Muscle of leg (tissue), 11 donors: ENCODE data around the gene PDGFC. TPM values are rescaled to one million over a fixed set of nuclear protein-coding genes. Genes with fewer than 3 reads are reported as not detected.
A peak's percentile ranks its signal among the peaks of the same experiment; 100 is the strongest.

Experiments
- DNase-seq: peaks from one replicate; pipeline ENCODE4 v3.0.0; 2013
- H3K27ac ChIP-seq: one replicate; pipeline ENCODE4 v1.5.1; 2013; ENCODE audit warnings: mild to moderate bottlenecking, low read length, control low read depth
- H3K27me3 ChIP-seq: one replicate; pipeline ENCODE4 v1.6.1; 2013; ENCODE audit warnings: low read length; ENCODE audit not compliant: control insufficient read depth, insufficient read depth
- H3K36me3 ChIP-seq: one replicate; pipeline ENCODE4 v1.6.1; 2013; ENCODE audit warnings: low read length; ENCODE audit not compliant: control insufficient read depth, insufficient read depth
- H3K4me1 ChIP-seq: one replicate; pipeline ENCODE4 v1.6.1; 2013; ENCODE audit warnings: low read length; ENCODE audit not compliant: control insufficient read depth, insufficient read depth
- H3K4me3 ChIP-seq: one replicate; pipeline ENCODE4 v1.5.1; 2013; ENCODE audit warnings: low read length, control low read depth
- H3K9me3 ChIP-seq: replicated peaks from 2 replicates; pipeline ENCODE4 v1.6.1; 2013; ENCODE audit warnings: low read depth, low read length; ENCODE audit not compliant: control insufficient read depth
- WGBS: methylation state at CpG from one replicate; pipeline ENCODE4 v1.1.5; 2013; ENCODE audit warnings: missing lambda C conversion rate; ENCODE audit not compliant: insufficient coverage; 5-methylcytosine and 5-hydroxymethylcytosine counted together
- polyA plus RNA-seq, 8 donors: library from polyadenylated mRNA; unstranded; fragments of 120-200 nt; gene quantifications; one replicate each; pipeline versions ENCODE4 v1.2.1 to v1.2.3, GENCODE V29; 2013; ENCODE audit warnings: inconsistent platforms in 1 of 8, low replicate concordance in 1 of 8; ENCODE audit not compliant: insufficient read length in 8 of 8, insufficient read depth in 1 of 8
- total RNA-seq: library from RNA; stranded (reverse); fragments of 120-200 nt; gene quantifications from one replicate; pipeline ENCODE4 v1.2.4, GENCODE V29; 2013

Gene PDGFC
- total and polyA plus RNA-seq, 9 donors, result 27.7 to 50.9 (median 34.6) TPM

- no CpG with 5 or more reads among the region's 1 CpG for WGBS
- no peak for DNase-seq
- H3K4me1 ChIP-seq, result no peaks in the 10 kb centered on the region
- no peak overlapping the region for H3K4me3 ChIP-seq
- H3K9me3 ChIP-seq, result no peaks in the 10 kb centered on the region
- H3K27ac ChIP-seq, result no peak overlapping the region
- H3K27me3 ChIP-seq, result no peaks in the 10 kb centered on the region
- no peaks in the 10 kb centered on the region for H3K36me3 ChIP-seq
These were observed 48.1 kb downstream of the PDGFC start for GRCh38 chr4:156923525-156923924.

- H3K4me3 ChIP-seq, result no peak overlapping the region
- no peaks in the 10 kb centered on the region for H3K36me3 ChIP-seq
- no peaks in the 10 kb centered on the region for H3K27me3 ChIP-seq
- H3K4me1 ChIP-seq, result no peaks in the 10 kb centered on the region
- WGBS, result no CpG with 5 or more reads among the region's 2 CpGs
- peaks cover 12% of the 10 kb centered on the region for H3K9me3 ChIP-seq
- H3K27ac ChIP-seq, result no peak overlapping the region
- peak; percentile 9 for DNase-seq
These were observed 56.4 kb downstream of the PDGFC start for GRCh38 chr4:156915221-156915620.

GRCh38 chr4:156913234-156913633 lies 58.4 kb downstream of the PDGFC start:
- H3K27me3 ChIP-seq, result no peaks in the 10 kb centered on the region
- no peak for DNase-seq
- H3K4me3 ChIP-seq, result no peak overlapping the region
- 80% methylated on average over 1 of the region's 4 CpGs for WGBS
- no peaks in the 10 kb centered on the region for H3K4me1 ChIP-seq
- H3K36me3 ChIP-seq, result no peaks in the 10 kb centered on the region
- peaks cover 12% of the 10 kb centered on the region for H3K9me3 ChIP-seq
- H3K27ac ChIP-seq, result no peak overlapping the region

GRCh38 chr4:156909010-156909409 lies 62.6 kb downstream of the PDGFC start:
- no CpG with 5 or more reads among the region's 2 CpGs for WGBS

GRCh38 chr4:156906325-156906724 lies 65.3 kb downstream of the PDGFC start:
- H3K27ac ChIP-seq, result no peak overlapping the region
- H3K9me3 ChIP-seq, result no peaks in the 10 kb centered on the region
- WGBS, result no CpG with 5 or more reads among the region's 2 CpGs
- H3K4me3 ChIP-seq, result no peak overlapping the region
- H3K36me3 ChIP-seq, result no peaks in the 10 kb centered on the region
- DNase-seq, result no peak
- no peaks in the 10 kb centered on the region for H3K4me1 ChIP-seq
- H3K27me3 ChIP-seq, result no peaks in the 10 kb centered on the region

More at GRCh38 chr4:156909010-156909409, 62.6 kb downstream of the PDGFC start:
- H3K27ac ChIP-seq, result no peak overlapping the region
- peaks cover 9% of the 10 kb centered on the region for H3K9me3 ChIP-seq
- no peaks in the 10 kb centered on the region for H3K36me3 ChIP-seq
- H3K4me3 ChIP-seq, result no peak overlapping the region
- no peaks in the 10 kb centered on the region for H3K27me3 ChIP-seq
- H3K4me1 ChIP-seq, result no peaks in the 10 kb centered on the region
- DNase-seq, result no peak

- no peak overlapping the region for H3K27ac ChIP-seq
- H3K36me3 ChIP-seq, result no peaks in the 10 kb centered on the region
- DNase-seq, result peak; percentile 12
- H3K4me1 ChIP-seq, result no peaks in the 10 kb centered on the region
- H3K27me3 ChIP-seq, result no peaks in the 10 kb centered on the region
- 83% methylated on average over 2 of the region's 3 CpGs for WGBS
- no peak overlapping the region for H3K4me3 ChIP-seq
- no peaks in the 10 kb centered on the region for H3K9me3 ChIP-seq
These were observed 69.7 kb downstream of the PDGFC start for GRCh38 chr4:156901871-156902270.

- no peaks in the 10 kb centered on the region for H3K9me3 ChIP-seq
- no peaks in the 10 kb centered on the region for H3K4me1 ChIP-seq
- peak; percentile 59 for DNase-seq
- 80% methylated on average over 1 of the region's 3 CpGs for WGBS
- no peak overlapping the region for H3K27ac ChIP-seq
- no peaks in the 10 kb centered on the region for H3K36me3 ChIP-seq
- no peaks in the 10 kb centered on the region for H3K27me3 ChIP-seq
- no peak overlapping the region for H3K4me3 ChIP-seq
These were observed 73.1 kb downstream of the PDGFC start for GRCh38 chr4:156898373-156899117.

GRCh38 chr4:156896527-156896926 lies 75.1 kb downstream of the PDGFC start:
- Histone ChIP-seq H3K27me3 (no peaks in the 10 kb centered on the region), H3K27ac (no peak overlapping the region)
- WGBS, result no CpG with 5 or more reads among the region's 1 CpG

GRCh38 chr4:156894234-156894633 lies 77.4 kb downstream of the PDGFC start:
- H3K9me3 ChIP-seq, result no peaks in the 10 kb centered on the region
- H3K27me3 ChIP-seq, result no peaks in the 10 kb centered on the region
- H3K36me3 ChIP-seq, result no peaks in the 10 kb centered on the region
- H3K4me3 ChIP-seq, result no peak overlapping the region
- H3K27ac ChIP-seq, result no peak overlapping the region
- H3K4me1 ChIP-seq, result no peaks in the 10 kb centered on the region
- no peak for DNase-seq
- no CpG with 5 or more reads among the region's 1 CpG for WGBS

More at GRCh38 chr4:156896527-156896926, 75.1 kb downstream of the PDGFC start:
- H3K4me1 ChIP-seq, result no peaks in the 10 kb centered on the region
- peak; percentile 4 for DNase-seq
- H3K9me3 ChIP-seq, result no peaks in the 10 kb centered on the region
- no peaks in the 10 kb centered on the region for H3K36me3 ChIP-seq
- no peak overlapping the region for H3K4me3 ChIP-seq

GRCh38 chr4:156892805-156893204 lies 78.8 kb downstream of the PDGFC start:
- no peaks in the 10 kb centered on the region for H3K4me1 ChIP-seq
- no peaks in the 10 kb centered on the region for H3K9me3 ChIP-seq
- H3K36me3 ChIP-seq, result no peaks in the 10 kb centered on the region
- DNase-seq, result no peak
- no peak overlapping the region for H3K4me3 ChIP-seq
- H3K27ac ChIP-seq, result no peak overlapping the region
- WGBS, result no CpG with 5 or more reads among the region's 2 CpGs
- H3K27me3 ChIP-seq, result no peaks in the 10 kb centered on the region
